Panc1 (cell line): Measurements from ENCODE around the gene KCTD1. TPM values are rescaled to one million over a fixed set of nuclear protein-coding genes. Genes with fewer than 3 reads are reported as not detected.

Source experiments
- ATAC-seq: fragments of 200-7000 bp; cut with Tn5 transposase; 2 replicates; pipeline ENCODE4 v1.9.1; 2020; ENCODE audit warnings: mild to moderate bottlenecking, moderate library complexity
- BruUV-seq: library from RNA; stranded (reverse); fragments of 400-500 nt; replicated peaks from 2 replicates; lab custom pipeline; 2021; lab: Mats Ljungman, UMichigan
- CTCF ChIA-PET: fragments of 300-600 bp; sonication (Branson Sonifier 250); formaldehyde crosslinking; loops from one replicate; lab custom pipeline; 2022; ENCODE audit warnings: antibody characterized with exemption; lab: Charles Lee
- POLR2A ChIA-PET: fragments of 300-600 bp; sonication (Branson Sonifier 250); formaldehyde crosslinking; loops from one replicate; lab custom pipeline; 2022; ENCODE audit warnings: antibody characterized with exemption; lab: Charles Lee
- DNase-seq: peaks from one replicate; pipeline ENCODE4 v3.0.0-alpha.2; 2010; ENCODE audit warnings: low read depth, low spot score
- H3K27ac ChIP-seq: 2 replicates; pipeline ENCODE4 v1.5.1; 2011; ENCODE audit warnings: mild to moderate bottlenecking, low read length, inconsistent platforms
- H3K27me3 ChIP-seq: fragments of 200-500 bp; sonication (Bioruptor generic); 2 replicates; pipeline ENCODE4 v1.6.0; 2014; ENCODE audit warnings: low read length, inconsistent platforms; ENCODE audit not compliant: control insufficient read depth, insufficient read depth
- H3K36me3 ChIP-seq: fragments of 200-500 bp; sonication (Bioruptor generic); 2 replicates; pipeline ENCODE4 v1.5.1; 2014; ENCODE audit warnings: inconsistent platforms, mild to moderate bottlenecking, low read length, moderate library complexity; ENCODE audit not compliant: control insufficient read depth, insufficient read depth
- H3K4me1 ChIP-seq: 2 replicates; pipeline ENCODE4 v1.5.1; 2011; ENCODE audit warnings: inconsistent platforms, mild to moderate bottlenecking, low read length, moderate library complexity; ENCODE audit not compliant: control insufficient read depth, insufficient read depth
- H3K4me3 ChIP-seq, 2 experiments: 2 replicates each; pipeline ENCODE4 v1.5.1; 2011 to 2012; ENCODE audit warnings: low read depth in 2 of 2, low read length in 2 of 2, mild to moderate bottlenecking in 2 of 2, inconsistent platforms in 1 of 2, moderate library complexity in 1 of 2
- H3K9me3 ChIP-seq: fragments of 200-500 bp; sonication (Bioruptor generic); 2 replicates; pipeline ENCODE4 v1.5.1; 2014; ENCODE audit warnings: low read depth, mild to moderate bottlenecking, inconsistent platforms, low read length, moderate library complexity; ENCODE audit not compliant: control insufficient read depth, insufficient read depth
- CTCF ChIP-seq: fragments of 450-650 bp; IDR thresholded peaks from 2 replicates; pipeline ENCODE4 v1.5.1; 2017; ENCODE audit warnings: mild to moderate bottlenecking
- POLR2AphosphoS5 ChIP-seq: IDR thresholded peaks from 2 replicates; pipeline ENCODE4 v1.6.1; 2012; ENCODE audit warnings: mild to moderate bottlenecking, low read depth, low read length, moderate library complexity
- REST ChIP-seq, 2 experiments: IDR thresholded peaks; 2 replicates each; pipeline ENCODE4 v1.6.1; 2011 to 2012; ENCODE audit warnings: low read depth in 2 of 2, control low read depth in 1 of 2, low read length in 1 of 2, mild to moderate bottlenecking in 1 of 2, moderate library complexity in 1 of 2; ENCODE audit not compliant: insufficient read depth in 1 of 2
- SIN3A ChIP-seq: IDR thresholded peaks from 2 replicates; pipeline ENCODE4 v1.6.1; 2012; ENCODE audit warnings: low read depth, mild to moderate bottlenecking, low read length, moderate library complexity, borderline replicate concordance; ENCODE audit not compliant: insufficient read depth
- TCF7L2 ChIP-seq: IDR thresholded peaks from 2 replicates; pipeline ENCODE4 v1.6.1; 2011; ENCODE audit warnings: mild to moderate bottlenecking, low read depth, low read length, inconsistent platforms
- in situ Hi-C: cut with HindIII; loops from 2 replicates; pipeline ENCODE4 v1.10.0; 2016; ENCODE audit warnings: low sequenced_read_pairs, low pct_unique_long_range_greater_than_20kb
- intact Hi-C: fragments of 100-400 bp; cut with micrococcal nuclease; formaldehyde crosslinking; loops from one replicate; pipeline ENCODE4 v1.10.0; 2022; ENCODE audit not compliant: unreplicated experiment
- total RNA-seq: library from RNA; stranded (reverse); gene quantifications from one replicate; pipeline ENCODE4 v1.2.1, GENCODE V29; 2021; ENCODE audit not compliant: unreplicated experiment

KCTD1 gene
- total RNA-seq, 1 experiment from 2014 or later, result 34.4 TPM

- no peak for TF ChIP-seq SIN3A
- no peak for TF ChIP-seq REST (IDR thresholded peaks at IDR 0.05; ENCODE audit: insufficient read depth in 1 of 2, low read depth in 2 of 2, low read length in 1 of 2)
- TF ChIP-seq TCF7L2, result no peak
- TF ChIP-seq POLR2AphosphoS5, result no peak
- no peak for TF ChIP-seq CTCF
- Histone ChIP-seq H3K27me3 (no peaks in the 10 kb centered on the region), H3K4me3 (no peak overlapping the region), H3K9me3 (no peaks in the 10 kb centered on the region), H3K36me3 (no peaks in the 10 kb centered on the region), H3K4me1 (peaks cover 3% of the 10 kb centered on the region; the same call in 1 of the 2 replicates), H3K27ac (no peak overlapping the region)
- ChIA-PET CTCF (no interaction called here), POLR2A (no interaction called here)
- ATAC-seq (no peak), DNase-seq (no peak)
- in situ Hi-C loops (no loop called here), intact Hi-C loops (no loop called here)
- BruUV-seq, result no TSS peak
Observed at GRCh38 chr18:26550998-26551694, 2.8 kb upstream of the KCTD1 start.

- Histone ChIP-seq H3K27ac (peak overlapping the region; percentile 85), H3K4me3 (peak overlapping the region; percentile 71 to 77), H3K36me3 (no peaks in the 10 kb centered on the region; the same call in 1 of the 2 replicates), H3K9me3 (no peaks in the 10 kb centered on the region), H3K4me1 (peaks cover 11% of the 10 kb centered on the region), H3K27me3 (no peaks in the 10 kb centered on the region)
- ATAC-seq (peak; percentile 76), DNase-seq (no peak)
- no TSS peak for BruUV-seq
- ChIA-PET POLR2A (interaction anchor here (0.7 to 0.8 kb wide), 2 partner anchors 45 to 459 kb away, joined by 5 to 11 read pairs; partner anchors contain the start of gene SS18), CTCF (interaction anchor here (0.6 to 1.1 kb wide), 5 partner anchors 17 to 243 kb away, joined by 3 to 5 read pairs (median 4); no protein-coding TSS in a partner anchor)
- TF ChIP-seq TCF7L2 (no peak), REST (IDR thresholded peaks at IDR 0.05; ENCODE audit: insufficient read depth in 1 of 2, low read depth in 2 of 2, low read length in 1 of 2) (no peak), CTCF (no peak), POLR2AphosphoS5 (peak; percentile 62), SIN3A (no peak; the same call in 1 of the 2 replicates)
- in situ Hi-C loops (no loop called here), intact Hi-C loops (loop anchor here (5.0 kb wide), 2 partner anchors 167 to 242 kb away; no protein-coding TSS in a partner anchor)
Observed at GRCh38 chr18:26549263-26550094, 1.1 kb upstream of the KCTD1 start.
